GM19238 (cell line): ENCODE results near the gene POU2F3.

Source experiments
- DNase-seq: peaks from one replicate; pipeline ENCODE4 v3.0.0; 2011; ENCODE audit warnings: low spot score; ENCODE audit not compliant: insufficient read length

POU2F3 gene

DNA sequence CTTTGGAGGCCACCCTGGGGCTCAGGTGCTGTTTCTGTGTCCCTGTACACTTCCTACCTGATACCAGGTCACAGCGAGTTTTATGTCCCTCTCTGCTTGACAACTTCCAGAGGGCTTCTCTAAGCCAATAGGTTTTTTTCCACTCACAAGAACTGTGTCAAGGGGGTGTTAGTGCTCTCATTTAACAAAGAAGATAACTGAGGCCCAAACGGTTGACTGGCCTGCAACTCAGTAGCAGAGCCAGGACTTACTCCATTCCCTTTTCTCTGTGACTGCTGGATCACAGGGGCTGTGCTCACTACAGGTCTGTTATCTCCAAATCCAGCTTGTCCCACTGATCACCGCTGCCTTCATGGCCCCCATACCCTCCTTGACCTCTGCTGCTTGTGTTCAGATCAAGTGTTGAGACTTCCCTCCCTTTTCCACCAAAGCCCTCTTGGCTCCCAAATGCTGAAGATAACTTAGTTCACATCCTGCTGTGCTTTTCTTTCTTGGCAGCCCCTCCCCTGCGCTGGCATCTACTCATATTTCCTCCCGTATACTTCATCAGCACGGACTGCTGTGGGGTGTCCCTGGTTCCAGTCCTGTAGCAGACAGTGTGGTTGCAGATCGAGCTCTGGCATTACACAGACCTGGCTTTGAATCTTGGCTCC is 41.3 kb downstream of the POU2F3 start:
- no peak for DNase-seq

DNA sequence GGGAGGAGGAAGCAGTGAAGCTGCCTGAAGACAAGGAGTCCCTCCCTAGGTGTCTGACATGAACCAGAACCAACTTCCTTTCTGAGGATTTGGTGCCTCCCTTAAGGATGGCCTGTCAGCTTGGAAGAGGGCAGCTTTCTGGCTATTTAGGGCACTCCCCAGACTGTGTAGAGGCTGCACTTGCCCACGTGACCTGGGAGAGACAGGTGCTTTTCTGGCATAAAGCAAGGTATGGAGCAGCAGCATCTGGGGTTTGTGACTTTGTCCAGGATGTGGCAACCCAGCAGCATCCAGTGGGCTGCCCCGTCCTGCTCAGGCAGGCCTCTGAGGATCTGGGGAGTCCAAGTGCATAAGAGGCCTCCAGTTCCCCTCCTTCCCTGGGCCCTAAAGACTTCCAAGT is 43.2 kb downstream of the POU2F3 start:
- no peak for DNase-seq

DNA sequence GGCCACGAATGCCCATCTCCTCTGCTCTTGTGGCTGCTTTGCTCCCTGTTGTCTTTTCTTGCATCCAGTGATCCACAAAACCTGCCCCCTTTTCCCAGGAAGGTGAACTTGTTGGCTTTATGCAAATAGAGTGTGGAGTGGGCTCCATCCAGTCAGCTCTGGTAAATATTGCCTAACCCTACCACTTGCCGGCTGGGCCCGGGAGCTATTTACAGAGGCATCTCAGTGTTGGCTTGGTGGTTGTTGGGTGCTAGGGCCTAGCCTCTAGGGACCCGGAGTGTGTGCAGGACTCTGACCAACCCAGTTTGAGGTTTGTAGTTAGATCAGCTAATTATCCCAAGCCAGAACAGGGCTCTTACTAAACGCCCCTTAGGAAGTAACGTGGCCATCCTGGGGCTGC is 44.3 kb downstream of the POU2F3 start:
- DNase-seq, result no peak

DNA sequence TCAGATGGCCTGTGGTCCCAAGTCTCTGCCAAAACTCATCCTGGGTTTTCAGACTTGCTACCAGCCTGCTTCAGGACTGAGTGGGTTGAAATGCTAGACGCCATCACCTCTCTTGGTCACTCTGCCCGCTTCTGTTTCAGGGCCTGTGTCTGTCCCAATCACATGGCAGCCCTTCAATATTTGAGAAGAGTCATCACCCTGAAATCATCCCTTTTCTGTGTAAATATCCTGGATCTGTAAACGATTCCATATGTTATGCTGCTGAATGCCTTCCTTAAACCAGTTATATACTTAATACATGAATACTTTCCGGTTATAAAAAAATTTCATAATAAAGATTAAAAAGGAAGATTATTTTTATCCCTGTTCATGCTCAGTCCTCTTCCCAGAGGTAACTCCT is 45.3 kb downstream of the POU2F3 start:
- DNase-seq, result no peak

DNA sequence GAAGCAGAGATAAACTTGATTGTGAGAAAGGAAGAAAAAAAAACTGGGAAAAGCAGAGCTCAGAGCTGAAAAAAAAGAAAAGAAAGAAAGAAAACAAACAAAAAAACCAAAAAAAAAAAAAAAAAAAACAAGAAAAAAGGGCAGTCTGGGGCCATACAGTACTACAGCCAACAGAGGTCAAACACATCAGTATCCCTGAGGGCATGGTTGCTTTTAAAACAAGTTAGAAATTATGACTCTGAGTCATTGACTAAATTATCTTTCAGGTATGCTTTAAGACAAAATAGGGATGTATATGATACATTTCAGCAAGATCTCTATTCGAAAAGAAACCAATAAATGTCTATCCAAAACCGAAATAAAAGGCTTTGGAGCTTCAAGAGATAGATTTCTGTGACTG is 48.1 kb downstream of the POU2F3 start:
- DNase-seq, result no peak

DNA sequence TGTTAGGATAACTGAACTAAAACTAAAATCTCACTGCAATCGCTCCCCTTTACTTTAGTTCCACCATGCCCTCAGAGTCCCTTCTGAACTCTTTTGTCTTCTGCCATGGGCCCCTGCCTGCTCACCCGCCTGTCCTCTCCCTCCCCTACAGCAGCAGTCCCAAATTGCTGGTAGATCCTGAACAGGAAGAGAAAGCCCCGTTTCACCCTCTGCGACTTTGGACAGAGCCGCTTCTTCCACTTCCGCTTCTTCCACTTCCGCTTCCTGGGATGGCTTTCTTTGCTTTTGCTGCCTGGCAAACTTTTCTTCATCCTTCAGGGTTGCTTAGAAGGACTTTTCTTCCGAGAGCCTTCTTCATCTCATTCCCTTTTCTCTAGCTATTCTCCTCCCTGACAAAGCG is 49.5 kb downstream of the POU2F3 start:
- no peak for DNase-seq

DNA sequence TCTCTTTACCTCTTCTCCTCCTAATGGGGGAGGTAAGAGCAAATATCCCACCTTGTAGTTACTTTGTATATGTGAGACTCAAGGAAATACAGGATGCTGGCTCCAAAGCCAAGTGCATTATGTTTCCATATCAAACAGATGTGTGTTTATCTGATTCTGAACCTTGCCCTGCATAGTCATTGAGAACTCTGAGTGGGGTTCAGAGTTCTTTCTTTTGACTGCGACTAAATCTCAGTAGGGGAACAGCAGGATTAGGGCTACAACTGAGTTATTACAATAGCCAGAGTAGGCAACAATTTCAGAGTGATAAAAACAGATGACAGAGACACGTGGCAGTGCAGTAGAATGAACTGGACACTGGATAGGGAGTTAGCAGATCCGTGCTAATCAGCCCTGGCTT is 51.0 kb downstream of the POU2F3 start:
- no peak for DNase-seq

DNA sequence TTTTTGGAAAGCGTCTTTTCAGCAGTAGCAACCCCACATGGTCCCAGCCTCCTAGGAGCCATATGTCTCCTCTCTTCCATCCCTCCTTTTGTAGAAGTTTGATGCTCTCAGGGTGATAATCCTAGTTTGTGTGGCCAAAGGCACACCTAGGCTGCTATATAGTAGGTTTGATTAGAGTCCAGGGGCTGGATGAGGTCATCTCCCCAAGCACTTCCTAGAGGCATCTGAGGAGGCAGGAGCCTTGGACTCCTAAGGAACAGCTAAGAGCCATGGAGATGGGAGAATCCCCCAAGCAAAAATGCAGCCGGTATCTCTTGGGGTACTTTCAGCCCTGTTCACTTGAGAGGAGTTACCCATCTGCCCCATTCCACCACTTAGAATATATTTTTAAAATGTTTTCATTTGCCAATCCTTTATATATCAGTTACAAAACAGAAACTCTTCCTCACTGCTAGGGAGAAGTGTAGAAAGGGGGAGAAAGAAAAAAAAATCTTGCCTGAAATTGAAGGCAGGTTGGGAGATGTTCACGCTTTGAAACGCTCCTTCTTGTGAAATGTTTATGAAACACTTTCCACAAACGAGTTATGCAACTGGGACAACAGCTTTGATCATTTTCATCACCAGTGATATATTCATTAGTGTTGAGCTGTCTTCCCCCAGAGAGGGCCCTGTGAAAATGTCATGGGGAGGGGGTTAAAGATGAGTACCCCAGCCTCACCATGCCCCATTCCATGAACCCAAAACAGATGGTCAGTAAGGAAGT is 53.3 kb downstream of the POU2F3 start:
- no peak for DNase-seq

DNA sequence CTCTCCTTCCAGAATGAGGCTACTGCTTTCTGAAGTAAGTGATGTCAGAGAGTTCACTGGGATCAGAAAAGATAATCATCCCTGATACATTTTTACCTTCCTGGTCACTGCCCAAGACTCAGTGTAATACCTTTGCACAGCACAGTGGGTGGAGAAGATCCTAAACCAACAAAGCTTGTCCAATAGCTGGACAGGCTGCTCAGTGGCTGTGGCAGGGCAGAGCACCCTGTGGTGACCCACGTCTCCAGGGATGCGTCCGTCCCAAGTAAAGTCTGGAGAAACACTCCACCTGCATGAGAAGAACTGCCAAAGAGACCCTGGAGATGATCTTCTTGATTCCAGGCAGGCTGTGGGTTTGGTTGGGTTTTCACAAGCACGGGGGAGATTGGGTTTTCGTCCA is 54.2 kb downstream of the POU2F3 start:
- no peak for DNase-seq

DNA sequence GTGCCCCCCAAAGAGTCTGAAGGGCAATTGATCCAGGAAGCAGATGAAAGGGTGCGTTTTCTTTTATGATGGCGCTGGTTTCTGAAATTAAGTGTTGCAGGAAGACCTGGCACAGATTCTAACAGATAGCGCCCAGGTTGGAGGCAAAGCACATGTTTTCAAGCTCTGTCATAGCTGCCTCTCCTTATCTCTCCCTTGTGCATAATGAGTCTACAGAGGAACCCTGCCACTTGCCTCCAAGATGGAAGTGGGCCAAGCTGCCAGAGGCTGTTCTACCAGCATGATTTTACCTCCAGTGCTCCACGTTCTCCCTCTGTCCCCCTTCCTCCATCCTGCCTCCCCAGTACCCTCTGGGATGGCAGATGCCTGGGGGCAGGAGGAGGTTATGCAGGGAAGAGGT is 55.2 kb downstream of the POU2F3 start:
- no peak for DNase-seq

DNA sequence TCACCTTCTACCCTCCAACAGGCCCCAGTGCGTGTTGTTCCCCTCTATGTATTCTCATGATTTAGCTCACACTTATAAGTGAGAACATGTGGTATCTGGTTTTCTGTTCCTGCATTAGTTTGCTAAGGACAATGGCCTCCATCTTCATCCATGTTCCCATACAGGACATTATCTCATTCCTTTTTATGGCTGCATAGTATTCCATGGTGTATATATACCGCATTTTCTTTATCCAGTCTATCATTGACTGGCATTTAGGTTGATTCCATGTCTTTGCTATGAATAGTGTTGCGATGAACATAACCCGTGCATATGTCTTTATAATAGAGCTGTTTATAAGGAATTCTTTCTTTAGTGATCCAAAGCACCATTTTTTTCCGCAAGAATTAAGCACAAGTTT is 56.6 kb downstream of the POU2F3 start:
- no peak for DNase-seq

DNA sequence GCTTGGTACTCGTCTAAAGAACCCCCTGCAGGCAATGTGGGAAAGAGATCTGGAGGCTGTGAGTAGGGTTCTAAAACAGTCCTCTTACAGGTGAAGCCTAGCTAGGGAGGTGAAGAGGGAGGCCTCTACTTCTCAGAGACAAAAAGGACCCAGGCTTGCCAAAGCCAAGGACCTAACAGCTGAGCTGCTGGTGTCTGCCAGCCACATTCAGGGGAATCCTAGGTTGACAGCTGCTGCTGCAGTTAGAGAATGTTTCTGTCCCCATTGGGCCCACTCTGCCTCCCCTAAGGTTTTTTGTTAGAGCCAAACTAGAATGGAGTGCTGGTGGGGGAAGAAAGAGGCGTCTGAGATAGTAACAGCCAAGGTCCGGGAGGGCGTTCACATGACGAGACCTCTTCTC is 58.5 kb downstream of the POU2F3 start:
- no peak for DNase-seq

DNA sequence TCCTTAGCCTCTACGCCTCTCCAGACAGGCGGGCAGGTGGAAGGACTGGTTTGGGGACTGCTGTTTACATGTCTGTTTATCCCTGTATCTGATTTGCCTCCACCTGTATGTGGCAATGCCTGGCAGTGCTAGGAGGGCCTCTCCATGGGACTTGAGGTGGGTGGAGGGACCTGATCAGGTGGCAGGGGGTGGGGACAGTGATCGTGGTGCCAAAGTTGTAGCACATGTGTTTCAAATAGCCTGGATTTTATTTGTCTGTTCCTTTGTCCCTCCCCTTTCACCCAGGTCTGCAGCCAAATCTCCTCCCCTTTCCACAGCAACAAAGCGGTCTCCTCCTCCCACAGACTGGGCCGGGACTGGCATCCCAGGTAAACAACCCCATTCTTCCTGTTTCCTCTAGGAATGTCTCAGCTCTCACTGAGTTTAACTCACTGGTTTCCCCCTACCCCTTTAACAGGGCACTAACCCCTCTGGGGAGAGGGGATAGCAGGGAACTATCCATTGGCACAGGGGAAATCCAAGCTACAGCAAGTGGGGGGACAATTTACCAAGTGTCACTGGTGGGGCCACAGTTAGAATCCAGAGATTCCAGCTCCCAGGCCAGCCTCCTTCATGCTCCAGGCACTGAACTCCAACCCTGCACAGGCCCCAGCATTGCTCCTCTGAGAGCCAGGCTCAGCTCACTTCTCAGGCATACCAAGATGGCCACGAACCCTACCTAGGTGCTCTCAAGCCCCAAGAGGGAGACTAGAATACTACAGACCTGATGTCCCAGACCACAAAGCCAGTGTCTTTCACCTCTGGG is 62.3 kb downstream of the POU2F3 start:
- no peak for DNase-seq

DNA sequence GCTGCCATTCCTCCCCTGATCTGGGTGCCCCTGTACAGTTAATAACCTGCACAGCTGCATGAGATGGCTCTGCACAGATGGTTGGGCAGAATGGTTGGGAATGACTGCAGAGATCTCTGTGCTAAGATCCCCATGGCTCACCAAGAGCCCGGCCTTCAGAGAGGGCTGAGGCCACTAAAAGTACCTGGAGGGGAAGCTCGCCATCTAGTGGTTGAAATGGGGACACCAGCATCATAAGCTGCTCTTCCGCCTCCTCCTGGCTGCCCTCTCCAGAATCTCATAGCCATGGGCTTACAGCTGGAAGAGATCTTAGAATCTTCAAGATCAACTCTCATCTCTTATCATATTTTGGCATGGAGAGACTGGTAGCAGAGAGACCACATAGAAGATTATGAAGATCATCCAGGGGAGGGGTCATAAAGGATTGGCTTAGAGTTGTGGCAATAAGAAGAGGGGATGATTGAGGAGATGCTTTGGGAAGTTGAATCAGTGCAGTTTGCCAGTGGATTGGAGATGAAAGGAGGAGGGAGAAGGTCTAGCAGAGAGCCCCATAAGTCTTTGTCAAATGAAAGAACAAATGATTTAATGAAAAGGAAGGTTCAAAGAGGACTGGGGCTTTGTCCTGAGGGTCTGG is 63.2 kb downstream of the POU2F3 start:
- peak; percentile 65 for DNase-seq

DNA sequence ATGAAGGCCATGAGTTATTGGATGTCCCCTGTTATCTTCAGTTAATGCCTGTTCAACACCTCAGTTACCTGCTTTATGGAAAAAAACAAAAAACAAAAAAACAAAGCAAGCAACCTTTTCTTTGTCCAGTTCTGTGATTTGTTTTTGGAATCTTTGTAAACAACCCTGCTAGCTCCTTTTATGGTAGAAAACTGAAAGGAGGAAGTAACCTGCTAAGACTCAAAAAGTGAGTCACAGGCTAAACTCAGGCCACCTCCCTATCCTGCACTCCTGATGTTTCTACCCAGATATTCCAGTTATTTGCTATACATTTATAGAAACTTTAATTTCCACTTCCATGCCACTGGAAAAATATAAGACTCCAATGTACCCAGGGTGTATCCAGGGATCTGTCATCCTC is 64.6 kb downstream of the POU2F3 start:
- DNase-seq, result no peak

DNA sequence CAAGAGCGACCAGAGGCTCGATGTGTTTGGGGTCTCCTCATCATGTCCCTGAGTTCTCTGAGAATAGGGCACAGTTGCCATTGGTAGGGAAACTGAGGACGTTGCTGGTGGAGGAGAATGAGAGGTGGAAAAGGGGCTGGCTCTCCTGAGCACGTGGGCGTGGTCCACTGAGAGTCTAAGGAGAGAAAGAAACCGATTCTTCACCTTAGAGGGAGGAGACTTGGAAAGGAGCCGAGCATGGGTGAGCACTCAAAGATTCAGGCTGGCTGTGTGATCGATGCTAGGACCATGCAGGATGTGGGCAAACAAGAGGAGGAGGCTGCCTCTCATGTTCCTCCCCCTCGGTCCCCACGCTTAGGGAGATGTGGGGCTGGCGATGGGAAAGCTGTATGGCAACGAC is 65.3 kb downstream of the POU2F3 start:
- DNase-seq, result no peak

DNA sequence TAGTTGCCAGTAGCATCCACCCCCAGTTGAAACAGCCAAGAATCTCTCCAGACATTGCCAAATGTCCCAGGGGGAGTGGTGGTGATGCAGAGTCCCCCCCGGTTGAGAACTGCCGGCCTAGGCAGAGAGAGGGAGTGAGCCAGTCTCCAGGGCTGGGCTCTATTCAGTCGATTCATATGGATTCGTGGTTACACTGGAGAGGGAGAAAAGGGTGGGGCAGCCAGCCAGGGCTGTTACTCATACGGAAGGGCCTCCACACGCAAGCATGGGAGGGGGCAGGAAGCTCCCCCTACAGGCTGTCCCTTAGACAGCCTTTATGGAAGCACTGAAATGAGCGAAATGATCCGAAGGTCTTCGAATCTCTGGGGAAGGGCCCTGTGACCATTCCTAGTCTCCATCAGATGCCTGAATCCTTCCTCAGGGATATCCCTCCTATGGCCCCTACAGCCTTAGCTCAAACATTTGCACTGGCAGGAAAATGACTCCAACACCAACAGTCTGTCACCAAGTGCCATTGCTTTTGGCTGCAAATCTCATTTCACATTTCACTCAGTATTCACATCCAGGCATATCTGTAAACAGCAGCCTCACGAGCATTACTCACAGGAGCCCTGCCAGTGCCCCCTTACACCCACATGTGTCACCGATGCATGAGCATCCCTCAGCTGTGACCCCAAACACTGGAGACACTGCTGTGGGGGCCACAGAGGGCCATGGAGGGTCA is 66.7 kb downstream of the POU2F3 start:
- no peak for DNase-seq

DNA sequence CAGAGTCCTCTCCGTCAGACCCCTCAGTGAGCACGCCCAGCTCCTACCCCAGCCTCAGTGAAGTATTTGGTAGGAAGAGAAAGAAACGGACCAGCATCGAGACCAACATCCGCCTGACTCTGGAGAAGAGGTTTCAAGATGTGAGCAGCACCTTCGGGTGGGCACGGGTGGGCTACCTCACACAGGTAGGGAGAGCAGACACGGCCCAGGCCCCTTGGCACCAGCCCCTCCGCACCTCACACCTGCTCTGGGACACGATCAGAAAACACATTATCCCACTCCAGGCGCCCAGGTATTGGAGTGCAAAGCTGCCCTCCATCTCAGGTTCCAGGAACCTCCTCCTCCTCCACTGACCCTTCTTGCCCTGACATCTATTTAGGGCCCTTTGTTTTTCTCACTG is 67.5 kb downstream of the POU2F3 start:
- no peak for DNase-seq

DNA sequence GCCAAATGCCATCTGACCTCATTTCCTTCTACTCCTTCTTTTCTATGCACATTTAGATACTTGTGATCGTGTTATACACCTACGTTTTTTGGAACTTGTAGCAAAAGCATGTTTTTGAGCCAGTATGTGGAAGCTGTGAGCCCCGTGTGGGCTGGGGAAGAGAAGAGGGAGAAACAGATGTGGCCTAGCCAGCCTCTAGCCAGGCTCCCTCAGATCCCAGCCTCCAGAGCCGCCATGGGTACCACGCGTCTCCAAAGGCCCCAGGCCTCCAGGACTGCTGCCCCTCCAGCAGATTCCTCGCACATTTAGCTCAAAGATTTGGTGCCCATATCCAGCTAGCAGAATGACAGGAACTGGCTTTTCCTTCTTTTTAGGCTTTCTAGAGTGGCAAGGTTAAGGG is 68.1 kb downstream of the POU2F3 start:
- DNase-seq, result no peak

DNA sequence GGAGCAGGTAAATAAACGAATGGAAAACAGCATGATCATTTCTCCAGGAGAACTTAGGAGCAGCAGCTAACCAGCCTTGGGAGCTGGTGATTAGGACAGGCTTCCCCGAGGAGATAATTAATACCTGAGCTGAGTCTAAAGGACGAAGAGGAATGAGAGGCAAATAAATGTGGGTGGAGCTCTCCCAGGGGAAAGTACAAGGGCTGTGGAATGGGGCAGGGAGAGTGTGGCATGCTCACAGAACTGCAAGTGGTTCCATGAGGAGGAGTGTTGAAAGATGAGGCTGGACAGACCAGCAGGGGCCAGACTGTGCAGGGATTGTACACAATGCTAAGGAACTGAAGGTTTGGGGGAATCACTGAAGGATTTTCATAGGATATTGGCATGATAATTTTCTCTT is 70.9 kb downstream of the POU2F3 start:
- no peak for DNase-seq

DNA sequence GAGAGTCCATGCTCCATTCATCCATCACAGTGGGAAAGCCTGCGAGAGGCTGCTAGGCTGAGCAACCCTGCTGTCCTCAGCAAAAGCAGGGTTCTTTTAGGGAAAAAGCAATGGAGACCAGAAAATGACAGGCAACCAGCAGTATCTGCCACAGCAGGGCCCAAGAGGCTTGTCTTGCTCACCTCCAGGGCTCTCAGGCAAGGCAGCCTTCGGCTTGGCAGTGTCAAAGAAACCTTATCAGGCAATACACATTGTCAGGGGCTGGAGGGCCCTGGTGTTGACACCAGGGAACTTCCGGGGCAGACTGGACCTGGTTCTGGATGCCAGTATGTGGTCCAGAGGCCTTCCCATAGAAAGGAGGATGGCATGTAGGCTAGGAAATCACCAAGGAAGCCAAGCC is 74.9 kb downstream of the POU2F3 start:
- DNase-seq, result no peak
